Muscle of back (tissue), 11 donors: ENCODE measurements around the gene HS6ST2. TPM values are rescaled to one million over a fixed set of nuclear protein-coding genes. Genes with fewer than 3 reads are reported as not detected.

ENCODE experiments used
- DNase-seq, 3 donors: peaks; one replicate each; pipeline versions ENCODE4 v3.0.0 to v3.0.0-alpha.2; 2013
- polyA plus RNA-seq, 10 donors: library from polyadenylated mRNA; unstranded; fragments of 120-200 nt; gene quantifications; one replicate each; pipeline ENCODE4 v1.2.1, GENCODE V29; 2013; ENCODE audit not compliant: insufficient read length in 10 of 10

HS6ST2 gene
- polyA plus RNA-seq, 10 donors = 33.9 to 56.6 (median 44.2) TPM

GRCh38 chrX:132622130-132622529, 336.3 kb downstream of the HS6ST2 start:
- DNase-seq = peak in 1 of 3 donors; percentile 24

GRCh38 chrX:132618810-132619209, 339.6 kb downstream of the HS6ST2 start:
- no peak for DNase-seq

GRCh38 chrX:132615391-132616131, 342.9 kb downstream of the HS6ST2 start:
- DNase-seq = peak in 2 of 3 donors; percentile 18 to 21

- peak in 2 of 3 donors; percentile 10 to 24 for DNase-seq
Measured at GRCh38 chrX:132614297-132614696, 344.1 kb downstream of the HS6ST2 start.

- no peak for DNase-seq
Measured at GRCh38 chrX:132613801-132614200, 344.6 kb downstream of the HS6ST2 start.

- peak in 2 of 3 donors; percentile 28 to 52 for DNase-seq
Measured at GRCh38 chrX:132612821-132613564, 345.4 kb downstream of the HS6ST2 start.

- DNase-seq = no peak
Measured at GRCh38 chrX:132610536-132610935, 347.9 kb downstream of the HS6ST2 start.

- DNase-seq = no peak
Measured at GRCh38 chrX:132609362-132609848, 349.0 kb downstream of the HS6ST2 start.

- DNase-seq = no peak
Measured at GRCh38 chrX:132603700-132604286, 354.6 kb downstream of the HS6ST2 start.

GRCh38 chrX:132602701-132603100, 355.7 kb downstream of the HS6ST2 start:
- no peak for DNase-seq

- no peak for DNase-seq
Measured at GRCh38 chrX:132594999-132595398, 363.4 kb downstream of the HS6ST2 start.

GRCh38 chrX:132594129-132594528, 364.3 kb downstream of the HS6ST2 start:
- DNase-seq = no peak

GRCh38 chrX:132592880-132593279, 365.5 kb downstream of the HS6ST2 start:
- DNase-seq = peak in 1 of 3 donors; percentile 14

- DNase-seq = no peak
Measured at GRCh38 chrX:132591719-132592275, 366.6 kb downstream of the HS6ST2 start.

- DNase-seq = no peak
Measured at GRCh38 chrX:132590350-132591026, 367.9 kb downstream of the HS6ST2 start.

- DNase-seq = no peak
Measured at GRCh38 chrX:132584936-132585335, 373.5 kb downstream of the HS6ST2 start.

- DNase-seq = no peak
Measured at GRCh38 chrX:132576939-132577338, 381.5 kb downstream of the HS6ST2 start.
